ENCODE data around the gene ERC2.

The ERC2 gene

DNA sequence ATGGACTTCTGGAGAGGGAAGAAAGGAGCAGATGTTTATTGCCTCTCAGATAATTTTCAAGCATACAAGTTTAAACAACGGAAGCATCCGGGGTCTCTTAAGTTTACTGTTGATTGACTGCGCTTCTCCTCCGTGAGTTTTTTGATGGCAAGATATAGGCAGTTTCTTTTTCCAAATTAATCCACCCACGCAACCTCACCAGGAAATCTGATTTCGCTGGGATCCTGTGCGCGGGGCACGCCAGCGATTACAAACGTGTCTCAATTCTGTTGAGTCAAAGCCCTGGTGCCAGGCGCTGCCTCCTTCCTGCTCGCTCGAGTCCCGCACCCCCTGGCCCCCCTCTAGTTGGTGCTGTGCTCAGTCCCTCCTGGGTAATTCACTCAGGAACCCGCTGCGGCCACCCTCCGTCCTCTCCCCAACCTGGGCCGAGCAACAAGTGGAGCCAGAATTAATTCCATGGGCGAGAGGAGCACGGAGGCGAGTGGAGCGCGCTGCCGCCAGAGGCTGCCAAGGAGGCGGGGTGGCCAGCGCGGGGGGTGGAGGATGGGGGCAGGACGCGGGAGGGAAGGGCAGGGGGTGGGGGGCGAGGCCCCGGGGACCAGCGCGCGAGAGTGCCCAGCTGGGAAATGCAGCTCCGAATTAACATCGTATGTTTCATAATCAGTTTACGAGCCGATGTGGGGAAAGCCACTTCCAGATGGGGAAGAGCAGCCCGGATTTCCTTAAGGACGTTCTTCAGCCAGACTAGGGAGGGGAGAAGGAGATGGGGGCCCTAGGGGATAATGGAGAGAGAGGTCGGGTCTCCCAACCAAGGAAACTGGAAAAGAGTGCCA is 987.1 kb downstream of the ERC2 start:
- Histone ChIP-seq H3K9me3 (no peaks in the 10 kb centered on the region), H3K27me3 (peaks cover 46% of the 10 kb centered on the region), H3K36me3 (no peaks in the 10 kb centered on the region), H3K4me3 (ENCODE audit: low read depth, low read length) (no peak overlapping the region), H3K4me1 (no peaks in the 10 kb centered on the region)
- TF ChIP-seq, protein P1, sequence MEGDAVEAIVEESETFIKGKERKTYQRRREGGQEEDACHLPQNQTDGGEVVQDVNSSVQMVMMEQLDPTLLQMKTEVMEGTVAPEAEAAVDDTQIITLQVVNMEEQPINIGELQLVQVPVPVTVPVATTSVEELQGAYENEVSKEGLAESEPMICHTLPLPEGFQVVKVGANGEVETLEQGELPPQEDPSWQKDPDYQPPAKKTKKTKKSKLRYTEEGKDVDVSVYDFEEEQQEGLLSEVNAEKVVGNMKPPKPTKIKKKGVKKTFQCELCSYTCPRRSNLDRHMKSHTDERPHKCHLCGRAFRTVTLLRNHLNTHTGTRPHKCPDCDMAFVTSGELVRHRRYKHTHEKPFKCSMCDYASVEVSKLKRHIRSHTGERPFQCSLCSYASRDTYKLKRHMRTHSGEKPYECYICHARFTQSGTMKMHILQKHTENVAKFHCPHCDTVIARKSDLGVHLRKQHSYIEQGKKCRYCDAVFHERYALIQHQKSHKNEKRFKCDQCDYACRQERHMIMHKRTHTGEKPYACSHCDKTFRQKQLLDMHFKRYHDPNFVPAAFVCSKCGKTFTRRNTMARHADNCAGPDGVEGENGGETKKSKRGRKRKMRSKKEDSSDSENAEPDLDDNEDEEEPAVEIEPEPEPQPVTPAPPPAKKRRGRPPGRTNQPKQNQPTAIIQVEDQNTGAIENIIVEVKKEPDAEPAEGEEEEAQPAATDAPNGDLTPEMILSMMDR (IDR thresholded peaks at IDR 0.05; ENCODE audit: low read depth, low read length) = no peak
- DNase-seq = no peak

DNA sequence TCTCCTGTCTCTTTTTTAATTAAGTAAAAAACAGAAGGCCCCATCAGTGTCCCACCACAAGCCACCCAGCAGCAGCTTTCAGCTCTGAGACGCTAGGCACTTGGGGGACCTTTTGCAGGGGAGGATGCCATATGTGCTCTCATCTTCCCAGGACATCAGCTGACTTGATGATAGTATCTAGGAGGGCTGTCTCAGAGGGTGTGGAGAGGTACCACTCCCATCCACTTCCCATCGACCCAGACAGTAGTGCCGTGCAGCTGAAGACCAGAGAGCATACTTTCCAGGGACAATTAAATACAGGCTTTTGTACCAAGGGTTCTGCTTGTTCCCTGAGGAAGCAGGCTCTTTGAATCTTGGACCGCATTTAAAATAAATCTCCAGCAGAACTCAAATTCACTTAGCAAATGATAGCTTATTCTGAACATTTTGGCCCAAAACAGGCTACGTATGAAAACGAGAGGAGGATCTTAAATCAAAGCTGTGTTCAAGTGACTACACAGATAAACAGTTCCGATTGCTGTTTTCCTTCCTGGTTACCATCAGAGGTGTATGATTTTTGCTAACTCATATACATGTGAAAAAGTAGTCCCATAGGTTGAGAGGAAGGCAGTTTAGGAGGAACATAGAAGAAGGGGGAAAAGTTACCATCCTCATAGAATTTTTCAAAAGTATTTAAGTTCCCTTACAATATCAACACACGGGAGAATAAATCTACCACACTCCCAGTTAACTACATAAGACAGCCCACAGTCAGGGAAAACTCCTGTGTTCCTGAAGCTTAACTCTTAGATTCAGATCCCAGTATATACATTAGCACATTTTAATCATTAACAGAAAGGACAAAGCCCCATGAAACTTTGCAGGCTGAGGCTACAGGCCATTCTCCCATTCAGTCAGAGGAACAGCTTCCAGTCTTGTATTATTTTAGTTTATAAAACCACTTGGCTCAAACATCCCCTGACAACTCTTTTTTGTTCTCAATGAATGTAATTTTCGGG is 990.7 kb downstream of the ERC2 start:
- no peak overlapping the region for H3K4me3 ChIP-seq (ENCODE audit: low read depth, low read length)
- H3K4me1 ChIP-seq = no peaks in the 10 kb centered on the region
- no peaks in the 10 kb centered on the region for H3K9me3 ChIP-seq
- no peaks in the 10 kb centered on the region for H3K36me3 ChIP-seq
- peaks cover 26% of the 10 kb centered on the region for H3K27me3 ChIP-seq
- no peak for DNase-seq
- TF ChIP-seq, protein P1 (IDR thresholded peaks at IDR 0.05; ENCODE audit: low read depth, low read length) = no peak

DNA sequence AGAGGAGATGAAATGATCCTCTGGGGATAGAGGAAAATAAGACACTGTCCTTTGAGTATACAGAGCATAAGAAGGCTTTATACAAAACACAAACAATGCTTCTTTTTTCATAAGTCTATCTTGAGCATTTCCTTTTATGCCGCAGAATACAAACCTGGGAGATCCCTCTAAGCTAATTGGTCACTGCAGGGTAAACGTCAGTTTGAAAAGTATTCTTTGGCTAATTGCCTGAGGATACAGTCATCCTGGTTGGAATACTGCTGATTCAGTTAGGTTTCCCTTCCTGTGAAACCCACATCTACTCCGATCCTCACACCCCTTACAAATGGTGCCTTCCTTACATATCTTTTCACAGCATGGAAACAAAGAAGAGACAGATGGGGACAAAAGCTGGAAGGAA is 991.8 kb downstream of the ERC2 start:
- H3K4me3 ChIP-seq (ENCODE audit: low read depth, low read length) = no peak overlapping the region
- H3K9me3 ChIP-seq = no peaks in the 10 kb centered on the region
- H3K36me3 ChIP-seq = no peaks in the 10 kb centered on the region
- peaks cover 15% of the 10 kb centered on the region for H3K27me3 ChIP-seq
- DNase-seq = no peak
- no peaks in the 10 kb centered on the region for H3K4me1 ChIP-seq
- TF ChIP-seq, protein P1 (IDR thresholded peaks at IDR 0.05; ENCODE audit: low read depth, low read length) = no peak

DNA sequence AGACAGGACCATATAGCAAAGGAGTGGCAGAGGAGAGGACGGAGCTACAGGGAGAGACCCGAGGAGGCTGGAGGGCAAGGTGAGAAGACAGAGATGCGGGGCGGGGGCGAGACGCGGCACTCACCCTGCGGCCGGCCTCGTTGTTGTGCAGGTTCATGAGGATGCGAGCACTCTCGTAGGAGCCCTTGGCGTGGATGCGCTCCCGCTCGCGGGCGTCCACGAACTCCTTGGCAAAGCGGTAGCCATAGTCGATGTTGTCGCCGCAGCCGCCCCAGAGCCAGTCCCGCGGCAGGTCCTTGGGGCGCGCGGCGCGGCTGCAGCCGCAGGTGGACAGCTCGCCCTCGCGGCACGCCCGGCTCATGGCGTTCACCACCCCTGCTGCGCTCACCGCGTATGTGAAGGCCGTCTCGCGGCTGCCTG is 994.0 kb downstream of the ERC2 start:
- Histone ChIP-seq H3K27me3 (peaks cover under 1% of the 10 kb centered on the region), H3K4me3 (ENCODE audit: low read depth, low read length) (no peak overlapping the region)

DNA sequence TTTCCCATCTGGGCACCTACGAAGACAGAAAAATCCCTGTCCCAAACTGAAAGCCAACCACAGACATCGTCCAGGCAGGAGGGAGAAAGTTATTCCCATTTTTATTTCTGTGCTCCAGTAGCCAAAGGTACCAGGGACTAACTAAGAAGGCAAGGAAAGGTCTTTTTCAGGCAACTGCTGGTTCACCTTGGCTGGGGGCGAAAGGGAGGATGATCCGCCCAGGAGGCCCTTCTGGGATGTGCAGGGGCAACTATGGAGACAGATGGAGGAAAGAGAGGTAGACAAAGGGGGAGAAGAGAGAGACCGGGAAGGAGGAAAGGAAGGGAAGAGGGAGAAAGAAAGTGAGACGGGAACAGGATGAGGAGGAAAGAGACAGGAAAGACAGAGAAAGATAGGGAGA is 994.5 kb downstream of the ERC2 start:
- TF ChIP-seq, protein P1 (IDR thresholded peaks at IDR 0.05; ENCODE audit: low read depth, low read length) = no peak
- no peaks in the 10 kb centered on the region for H3K9me3 ChIP-seq
- no peaks in the 10 kb centered on the region for H3K27me3 ChIP-seq
- H3K36me3 ChIP-seq = no peaks in the 10 kb centered on the region
- DNase-seq = no peak
- H3K4me3 ChIP-seq (ENCODE audit: low read depth, low read length) = no peak overlapping the region
- H3K4me1 ChIP-seq = no peaks in the 10 kb centered on the region

More for the DNA sequence above, 994.0 kb downstream of the ERC2 start:
- TF ChIP-seq, protein P1 (IDR thresholded peaks at IDR 0.05; ENCODE audit: low read depth, low read length) = no peak
- DNase-seq = no peak
- no peaks in the 10 kb centered on the region for H3K9me3 ChIP-seq
- H3K4me1 ChIP-seq = no peaks in the 10 kb centered on the region
- H3K36me3 ChIP-seq = no peaks in the 10 kb centered on the region
